Lower leg skin (tissue), 3 donors: ENCODE results near the gene CTXND1.

ENCODE experiments used
- POLR2A ChIP-seq, 2 donors: fragments of 450-650 bp; IDR thresholded peaks; one replicate each; pipeline ENCODE4 v1.6.1; 2016 to 2017; ENCODE audit warnings: antibody characterized with exemption in 2 of 2, mild to moderate bottlenecking in 1 of 2, moderate library complexity in 1 of 2
- TF ChIP-seq, protein P1 (sequence below), 3 donors: fragments of 450-650 bp; IDR thresholded peaks; one replicate each; pipeline ENCODE4 v1.5.1; 2016; ENCODE audit warnings: antibody characterized with exemption in 3 of 3, mild to moderate bottlenecking in 3 of 3, moderate library complexity in 2 of 3

DNA sequence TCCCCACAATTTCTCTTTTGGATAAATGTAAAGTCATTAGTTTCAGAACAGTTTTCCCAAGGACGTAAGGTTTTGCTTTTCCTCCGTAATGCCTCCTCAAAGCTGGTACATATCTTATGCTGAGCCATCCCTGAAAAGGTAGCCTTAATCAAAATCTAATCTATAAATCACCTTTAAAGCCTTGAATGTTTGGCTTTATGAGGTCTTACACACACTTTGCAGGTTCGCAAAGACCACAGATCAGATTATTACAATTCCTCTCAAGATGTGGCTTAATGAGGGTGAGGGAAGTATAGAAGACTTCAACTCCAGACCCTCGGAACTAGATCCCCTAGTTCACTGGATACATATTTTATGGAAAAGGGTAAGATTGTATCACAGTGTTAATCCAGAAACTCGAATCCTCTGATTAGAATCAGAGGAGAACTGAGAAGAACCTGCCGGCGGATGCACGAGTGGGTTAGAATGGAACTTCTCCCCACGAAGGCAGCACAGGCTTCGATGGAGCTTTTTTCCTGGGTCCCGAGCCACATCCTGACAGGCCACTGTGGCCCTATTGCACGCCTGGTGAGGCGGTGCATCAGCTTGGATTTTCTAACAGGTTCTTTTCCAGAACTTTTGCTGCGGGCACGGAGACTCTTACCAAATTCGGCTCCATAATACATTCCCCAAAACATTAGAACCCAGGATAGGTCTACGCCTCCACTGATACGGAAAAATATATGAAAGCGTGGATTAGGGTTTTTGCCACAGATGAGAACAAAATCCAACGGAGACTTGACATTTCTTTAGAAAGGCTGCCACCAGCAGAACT, 1.2 kb downstream of the CTXND1 start:
- TF ChIP-seq, protein P1, sequence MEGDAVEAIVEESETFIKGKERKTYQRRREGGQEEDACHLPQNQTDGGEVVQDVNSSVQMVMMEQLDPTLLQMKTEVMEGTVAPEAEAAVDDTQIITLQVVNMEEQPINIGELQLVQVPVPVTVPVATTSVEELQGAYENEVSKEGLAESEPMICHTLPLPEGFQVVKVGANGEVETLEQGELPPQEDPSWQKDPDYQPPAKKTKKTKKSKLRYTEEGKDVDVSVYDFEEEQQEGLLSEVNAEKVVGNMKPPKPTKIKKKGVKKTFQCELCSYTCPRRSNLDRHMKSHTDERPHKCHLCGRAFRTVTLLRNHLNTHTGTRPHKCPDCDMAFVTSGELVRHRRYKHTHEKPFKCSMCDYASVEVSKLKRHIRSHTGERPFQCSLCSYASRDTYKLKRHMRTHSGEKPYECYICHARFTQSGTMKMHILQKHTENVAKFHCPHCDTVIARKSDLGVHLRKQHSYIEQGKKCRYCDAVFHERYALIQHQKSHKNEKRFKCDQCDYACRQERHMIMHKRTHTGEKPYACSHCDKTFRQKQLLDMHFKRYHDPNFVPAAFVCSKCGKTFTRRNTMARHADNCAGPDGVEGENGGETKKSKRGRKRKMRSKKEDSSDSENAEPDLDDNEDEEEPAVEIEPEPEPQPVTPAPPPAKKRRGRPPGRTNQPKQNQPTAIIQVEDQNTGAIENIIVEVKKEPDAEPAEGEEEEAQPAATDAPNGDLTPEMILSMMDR (IDR thresholded peaks at IDR 0.05), result no peak
- TF ChIP-seq POLR2A (IDR thresholded peaks at IDR 0.05), result no peak
